ENCODE results near the gene GBF1.

DNA sequence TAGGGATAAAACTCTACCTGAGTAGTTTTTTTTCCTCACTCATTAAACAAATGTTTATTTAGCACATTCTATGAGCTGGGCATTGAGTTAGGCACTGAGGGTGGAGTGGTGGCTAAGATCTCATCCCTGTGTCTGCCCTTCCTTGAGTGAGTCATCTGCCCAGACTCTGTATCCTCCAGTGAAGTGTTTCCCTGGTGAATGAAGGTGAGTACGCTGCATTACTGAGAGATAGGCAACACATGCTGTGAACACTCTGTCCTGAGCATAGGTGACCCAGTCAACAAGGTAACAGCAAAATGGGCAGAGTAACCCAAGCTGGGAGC, 9.8 kb upstream of the GBF1 start:
- TF ChIP-seq EZH2 (IDR thresholded peaks at IDR 0.05; ENCODE audit: borderline replicate concordance, insufficient read depth, low read depth, low read length, poor library complexity, severe bottlenecking): no peak
- TF ChIP-seq, protein P1, sequence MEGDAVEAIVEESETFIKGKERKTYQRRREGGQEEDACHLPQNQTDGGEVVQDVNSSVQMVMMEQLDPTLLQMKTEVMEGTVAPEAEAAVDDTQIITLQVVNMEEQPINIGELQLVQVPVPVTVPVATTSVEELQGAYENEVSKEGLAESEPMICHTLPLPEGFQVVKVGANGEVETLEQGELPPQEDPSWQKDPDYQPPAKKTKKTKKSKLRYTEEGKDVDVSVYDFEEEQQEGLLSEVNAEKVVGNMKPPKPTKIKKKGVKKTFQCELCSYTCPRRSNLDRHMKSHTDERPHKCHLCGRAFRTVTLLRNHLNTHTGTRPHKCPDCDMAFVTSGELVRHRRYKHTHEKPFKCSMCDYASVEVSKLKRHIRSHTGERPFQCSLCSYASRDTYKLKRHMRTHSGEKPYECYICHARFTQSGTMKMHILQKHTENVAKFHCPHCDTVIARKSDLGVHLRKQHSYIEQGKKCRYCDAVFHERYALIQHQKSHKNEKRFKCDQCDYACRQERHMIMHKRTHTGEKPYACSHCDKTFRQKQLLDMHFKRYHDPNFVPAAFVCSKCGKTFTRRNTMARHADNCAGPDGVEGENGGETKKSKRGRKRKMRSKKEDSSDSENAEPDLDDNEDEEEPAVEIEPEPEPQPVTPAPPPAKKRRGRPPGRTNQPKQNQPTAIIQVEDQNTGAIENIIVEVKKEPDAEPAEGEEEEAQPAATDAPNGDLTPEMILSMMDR (IDR thresholded peaks at IDR 0.05): no peak
